H1 (cell line): ENCODE results near the gene TTLL5. TPM values are rescaled to one million over a fixed set of nuclear protein-coding genes. Genes with fewer than 3 reads are reported as not detected.

Experiments
- RAD21 ChIP-seq, 2 experiments: IDR thresholded peaks in 1 of 2; conservative IDR thresholded peaks in 1 of 2; 2 replicates each; pipeline ENCODE4 v1.6.1; 2011; ENCODE audit warnings: low read depth in 2 of 2, low read length in 2 of 2, improper control_type of control experiment in 1 of 2, inconsistent platforms in 1 of 2, mild to moderate bottlenecking in 1 of 2, moderate library complexity in 1 of 2
- polyA plus RNA-seq, 7 experiments: library from polyadenylated mRNA; depleted of rRNA in 3 of 7; stranded (reverse) in 5 of 7; unstranded in 2 of 7; fragments of >200 nt in 5 of 7; fragments of 200-250 nt in 2 of 7; gene quantifications; 1 replicate in 5 of 7; 2 replicates in 1 of 7; 4 replicates in 1 of 7; pipeline versions ENCODE4 v1.2.1 to v1.2.3, GENCODE V29; 2011 to 2013; ENCODE audit warnings: missing spikeins in 2 of 7, mixed read lengths in 2 of 7
- total RNA-seq: library from RNA; stranded (reverse); fragmentation: NEBNext Ultra II Directional; extraction: Animal tissue kit (Norgen Biotek cat#: 25700); gene quantifications from 2 replicates; pipeline ENCODE4 v1.2.1, GENCODE V29; 2021

The TTLL5 gene
- total and polyA plus RNA-seq, 2 of the 8 experiments (the other 6 are each of a cell fraction or from before 2014, with no cell fraction given) = 16.1 to 45.9 TPM

DNA sequence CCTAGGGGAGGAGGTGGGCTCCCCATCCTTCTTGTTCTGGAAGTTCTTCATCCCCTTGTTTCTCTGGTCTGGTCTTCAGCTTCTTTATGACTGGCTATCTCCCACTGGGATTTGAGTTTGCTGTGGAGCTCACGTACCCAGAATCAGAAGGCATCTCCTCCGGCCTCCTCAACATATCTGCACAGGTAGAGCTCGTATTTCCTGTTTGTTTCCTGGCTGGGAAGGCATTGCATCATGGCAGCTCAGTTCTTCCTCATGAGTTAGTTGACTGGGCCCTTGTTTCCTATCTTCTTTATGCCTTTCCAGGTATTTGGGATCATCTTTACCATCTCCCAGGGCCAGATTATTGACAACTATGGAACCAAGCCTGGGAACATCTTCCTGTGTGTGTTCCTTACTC lies 20.2 kb upstream of the TTLL5 start (continued):
- no peak for TF ChIP-seq RAD21 (IDR thresholded peaks at IDR 0.05 in 1 of 2, conservative IDR thresholded peaks at IDR 0.05 in 1 of 2; ENCODE audit: low read depth in 2 of 2, low read length in 2 of 2)
- TF ChIP-seq, all 59 proteins: peak for 0
